C4-2B (cell line): Measurements from ENCODE around the gene MS4A4A.

Source experiments
- CTCF ChIP-seq: fragments of 450-650 bp; conservative IDR thresholded peaks from 2 replicates; pipeline ENCODE4 v1.5.1; 2017; ENCODE audit warnings: mild to moderate bottlenecking
- ZFX ChIP-seq: fragments of 450-650 bp; IDR thresholded peaks from 2 replicates; pipeline ENCODE4 v1.6.1; 2017

GRCh38 chr11:60252213-60253108 lies 28.0 kb upstream of the MS4A4A start:
- TF ChIP-seq CTCF (no peak), ZFX (no peak)
